Heart right ventricle (tissue), 16 donors: ENCODE results near the gene TPPP3. TPM values are rescaled to one million over a fixed set of nuclear protein-coding genes. Genes with fewer than 3 reads are reported as not detected.

Experiments used
- ATAC-seq, 8 donors: fragments of 200-7000 bp; cut with Tn5 transposase; one replicate each; pipeline ENCODE4 v1.9.1; 2020; ENCODE audit warnings: mild to moderate bottlenecking in 8 of 8, moderate library complexity in 8 of 8, moderate number of reproducible peaks in 1 of 8
- DNase-seq, 2 donors: peaks; one replicate each; pipeline ENCODE4 v3.0.0-alpha.2; 2020
- H3K27ac ChIP-seq, 10 donors: fragments of 200-600 bp; sonication (generic) in 2 of 10; one replicate each; pipeline versions ENCODE4 v1.5.0 to v1.8.0; 2020 to 2022; ENCODE audit warnings: mild to moderate bottlenecking in 3 of 10
- H3K27me3 ChIP-seq, 7 donors: fragments of 200-600 bp; one replicate each; pipeline ENCODE4 v1.8.0; 2021 to 2022; ENCODE audit warnings: mild to moderate bottlenecking in 2 of 7
- H3K36me3 ChIP-seq, 9 donors: fragments of 200-600 bp; sonication (generic) in 1 of 9; one replicate each; pipeline versions ENCODE4 v1.5.0 to v1.8.0; 2020 to 2022; ENCODE audit warnings: mild to moderate bottlenecking in 2 of 9
- H3K4me1 ChIP-seq, 9 donors: fragments of 200-600 bp; sonication (generic) in 1 of 9; one replicate each; pipeline versions ENCODE4 v1.5.0 to v1.8.0; 2020 to 2022; ENCODE audit warnings: mild to moderate bottlenecking in 4 of 9
- H3K4me3 ChIP-seq, 10 donors: fragments of 200-600 bp; sonication (generic) in 2 of 10; one replicate each; pipeline versions ENCODE4 v1.5.0 to v1.8.0; 2020 to 2022; ENCODE audit warnings: mild to moderate bottlenecking in 7 of 10, moderate library complexity in 2 of 10
- H3K9me3 ChIP-seq, 11 donors: fragments of 200-600 bp in 10 of 11; sonication (generic) in 2 of 11; one replicate each; pipeline versions ENCODE4 v1.5.0 to v1.8.0; 2013 to 2022; ENCODE audit warnings: mild to moderate bottlenecking in 2 of 11, control low read depth in 1 of 11, moderate library complexity in 1 of 11
- WGBS, 2 donors: extraction: QIAGEN DNeasy Blood & Tissue Kit; methylation state at CpG; one replicate each; pipeline ENCODE4 v1.1.7; 2013; ENCODE audit warnings: inconsistent platforms in 1 of 2; 5-methylcytosine and 5-hydroxymethylcytosine counted together
- intact Hi-C, 10 donors: fragments of 100-400 bp; cut with DNase I; formaldehyde crosslinking; loops; one replicate each; pipeline versions ENCODE4 v1.11.1 to v1.14.2; 2022
- polyA plus RNA-seq, 2 donors: library from polyadenylated mRNA; stranded (reverse); fragments of 200-250 nt; gene quantifications; one replicate each; pipeline ENCODE4 v1.2.3, GENCODE V29; 2013
- total RNA-seq, 10 donors: library from RNA; stranded (reverse); fragmentation: NEBNext Ultra II Directional in 3 of 10; extraction: Animal tissue kit (Norgen Biotek cat#: 25700) in 3 of 10; gene quantifications; one replicate each; pipeline versions ENCODE4 v1.2.1 to v1.2.4, GENCODE V29; 2021 to 2023
- TF ChIP-seq, protein P1 (sequence below), 9 donors: fragments of 200-600 bp; sonication (generic) in 2 of 9; IDR thresholded peaks; one replicate each; pipeline versions ENCODE4 v1.5.0 to v1.8.0; 2021 to 2022; ENCODE audit warnings: antibody characterized with exemption in 9 of 9, mild to moderate bottlenecking in 5 of 9, moderate library complexity in 1 of 9
- donor health status: Arrhythmogenic right ventricular cardiomyopathy.
- donor health status: ischemic (EF 13 %, LVEDD 7.1; RV severe dilation, severe dysfunction).
- donor health status: healthy with polysubstance abuse.
- donor health status: DM: no; HTN: yes; CAD: no.
- donor health status: DM: no; HTN: no; CAD: no.
- donor health status: ischemic (EF 25% LVEDD 6.9; RV normal size, moderate dysfunction).
- donor health status: ischemic (EF 25% LVEDD 5.7; RV mildly dilated, moderate dysfunction).
- donor health status: healthy.
- donor health status: DM: yes; HTN: yes; CAD: no.
- donor health status: Ischemic cardiomyopathy.
- donor health status: ischemic (EF 35%, LVEDD 5.7; RV mildly dilated, moderate dysfunction).
- donor health status: nonischemic (EF 11% LVEDD 7.7; RV severe dilation, severe dysfunction).
- donor health status: DM: yes; HTN: yes; CAD: no.
- donor health status: PGD.
- donor health status: ischemic (EF 29% LVEDD 5.4; RV normal size, mild dysfunction).
- donor health status: nonischemic (EF 23%, LVEDD 6.1; RV moderate dilation, normal function).

The TPPP3 gene
- total and polyA plus RNA-seq, 12 donors: 6.4 to 26.1 (median 9.4) TPM

DNA sequence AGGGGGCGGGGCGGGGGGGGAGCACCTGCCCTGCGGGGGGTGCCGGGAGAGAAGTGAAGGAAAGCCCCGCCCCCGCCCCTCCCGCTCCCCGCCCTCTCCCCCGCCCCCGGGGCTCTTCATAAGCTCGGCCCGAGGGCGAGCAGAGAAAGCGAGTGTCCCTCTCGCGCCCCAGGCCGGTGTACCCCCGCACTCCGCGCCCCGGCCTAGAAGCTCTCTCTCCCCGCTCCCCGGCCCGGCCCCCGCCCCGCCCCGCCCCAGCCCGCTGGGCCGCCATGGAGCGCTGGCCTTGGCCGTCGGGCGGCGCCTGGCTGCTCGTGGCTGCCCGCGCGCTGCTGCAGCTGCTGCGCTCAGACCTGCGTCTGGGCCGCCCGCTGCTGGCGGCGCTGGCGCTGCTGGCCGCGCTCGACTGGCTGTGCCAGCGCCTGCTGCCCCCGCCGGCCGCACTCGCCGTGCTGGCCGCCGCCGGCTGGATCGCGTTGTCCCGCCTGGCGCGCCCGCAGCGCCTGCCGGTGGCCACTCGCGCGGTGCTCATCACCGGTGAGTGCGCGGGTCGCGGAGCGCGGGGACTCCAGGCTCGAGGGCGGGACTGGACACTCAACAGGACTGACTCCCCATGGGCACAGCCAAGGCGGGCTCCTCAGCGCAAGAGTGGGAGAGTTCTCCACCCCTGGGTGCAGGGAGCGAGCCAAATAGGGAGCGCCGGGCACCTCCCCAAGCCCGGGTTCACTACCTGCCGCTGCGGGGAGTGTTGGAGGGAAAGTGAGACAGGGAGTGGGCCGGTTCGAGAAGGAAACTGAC is 37.9 kb upstream of the TPPP3 start, which contains the start of gene HSD11B2:
TSS of gene HSD11B2 (plus strand) at position 145 of the 798 bp plus-strand sequence. CDS start at position 273, 128 bp downstream.
- H3K36me3 ChIP-seq: peaks cover 0 to 4% (median 0%) of the 10 kb centered on the region in 9 donors
- no peaks in the 10 kb centered on the region for H3K9me3 ChIP-seq
- intact Hi-C loops: loop anchor here in 1 of 10 donors (5.0 kb wide), 1 partner anchor 36 kb away; no protein-coding TSS in a partner anchor
- H3K4me1 ChIP-seq: peaks cover 8 to 42% (median 26%) of the 10 kb centered on the region in 9 donors
- peak within 1 kb of the TSS; percentile 18 to 62 (median 50) for H3K4me3 ChIP-seq
- DNase-seq: peak in 1 of 2 donors; percentile 52
- TF ChIP-seq, protein P1, sequence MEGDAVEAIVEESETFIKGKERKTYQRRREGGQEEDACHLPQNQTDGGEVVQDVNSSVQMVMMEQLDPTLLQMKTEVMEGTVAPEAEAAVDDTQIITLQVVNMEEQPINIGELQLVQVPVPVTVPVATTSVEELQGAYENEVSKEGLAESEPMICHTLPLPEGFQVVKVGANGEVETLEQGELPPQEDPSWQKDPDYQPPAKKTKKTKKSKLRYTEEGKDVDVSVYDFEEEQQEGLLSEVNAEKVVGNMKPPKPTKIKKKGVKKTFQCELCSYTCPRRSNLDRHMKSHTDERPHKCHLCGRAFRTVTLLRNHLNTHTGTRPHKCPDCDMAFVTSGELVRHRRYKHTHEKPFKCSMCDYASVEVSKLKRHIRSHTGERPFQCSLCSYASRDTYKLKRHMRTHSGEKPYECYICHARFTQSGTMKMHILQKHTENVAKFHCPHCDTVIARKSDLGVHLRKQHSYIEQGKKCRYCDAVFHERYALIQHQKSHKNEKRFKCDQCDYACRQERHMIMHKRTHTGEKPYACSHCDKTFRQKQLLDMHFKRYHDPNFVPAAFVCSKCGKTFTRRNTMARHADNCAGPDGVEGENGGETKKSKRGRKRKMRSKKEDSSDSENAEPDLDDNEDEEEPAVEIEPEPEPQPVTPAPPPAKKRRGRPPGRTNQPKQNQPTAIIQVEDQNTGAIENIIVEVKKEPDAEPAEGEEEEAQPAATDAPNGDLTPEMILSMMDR (IDR thresholded peaks at IDR 0.05): peak in 1 of 9 donors; percentile 12
- ATAC-seq: peak; percentile 33 to 66 (median 54)
- H3K27me3 ChIP-seq: peaks cover 0 to 61% (median 20%) of the 10 kb centered on the region in 7 donors
- 1 to 2% methylated on average over 51 to 87 of the region's 87 CpGs for WGBS, 2 donors
- peak within 1 kb of the TSS in 5 of 10 donors; percentile 29 to 71 (median 45) for H3K27ac ChIP-seq

DNA sequence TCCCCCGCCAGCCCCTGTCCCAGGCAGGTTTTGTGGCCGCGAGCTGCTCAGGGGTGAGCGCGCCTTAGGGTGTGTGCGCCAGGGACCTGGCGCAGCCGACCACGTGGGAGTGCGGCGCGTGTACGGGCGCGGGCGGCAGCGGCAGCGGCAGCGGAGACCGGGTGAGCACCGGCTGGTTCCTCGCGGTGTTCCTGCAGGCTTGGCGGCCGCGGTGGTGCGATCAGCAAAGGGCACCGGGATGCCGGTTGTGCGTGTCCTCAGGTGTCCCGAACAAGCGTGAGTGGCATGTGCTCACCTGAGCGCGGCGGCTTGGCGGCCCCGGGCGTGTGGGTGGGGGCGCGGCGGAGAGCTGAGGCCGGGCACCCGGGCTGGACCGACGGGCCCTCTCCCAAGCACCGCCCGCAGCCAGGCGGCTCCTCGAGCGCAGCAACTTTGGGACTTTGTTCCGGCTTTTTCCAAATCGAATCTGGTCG is 37.2 kb upstream of the TPPP3 start:
- DNase-seq (no peak), ATAC-seq (peak in 3 of 8 donors; percentile 4 to 31 (median 25))
- TF ChIP-seq, protein P1 (IDR thresholded peaks at IDR 0.05): no peak
- Histone ChIP-seq H3K27ac (peak overlapping the region in 3 of 10 donors; percentile 2 to 71 (median 46)), H3K4me3 (peak overlapping the region; percentile 18 to 62 (median 50)), H3K27me3 (peaks cover 0 to 68% (median 20%) of the 10 kb centered on the region in 7 donors), H3K9me3 (no peaks in the 10 kb centered on the region), H3K4me1 (peaks cover 8 to 42% (median 26%) of the 10 kb centered on the region in 9 donors), H3K36me3 (no peaks in the 10 kb centered on the region)
- WGBS, 2 donors: 2% methylated on average over 53 of the region's 53 CpGs
- intact Hi-C loops: loop anchor here in 1 of 10 donors (5.0 kb wide), 1 partner anchor 37 kb away; no protein-coding TSS in a partner anchor

DNA sequence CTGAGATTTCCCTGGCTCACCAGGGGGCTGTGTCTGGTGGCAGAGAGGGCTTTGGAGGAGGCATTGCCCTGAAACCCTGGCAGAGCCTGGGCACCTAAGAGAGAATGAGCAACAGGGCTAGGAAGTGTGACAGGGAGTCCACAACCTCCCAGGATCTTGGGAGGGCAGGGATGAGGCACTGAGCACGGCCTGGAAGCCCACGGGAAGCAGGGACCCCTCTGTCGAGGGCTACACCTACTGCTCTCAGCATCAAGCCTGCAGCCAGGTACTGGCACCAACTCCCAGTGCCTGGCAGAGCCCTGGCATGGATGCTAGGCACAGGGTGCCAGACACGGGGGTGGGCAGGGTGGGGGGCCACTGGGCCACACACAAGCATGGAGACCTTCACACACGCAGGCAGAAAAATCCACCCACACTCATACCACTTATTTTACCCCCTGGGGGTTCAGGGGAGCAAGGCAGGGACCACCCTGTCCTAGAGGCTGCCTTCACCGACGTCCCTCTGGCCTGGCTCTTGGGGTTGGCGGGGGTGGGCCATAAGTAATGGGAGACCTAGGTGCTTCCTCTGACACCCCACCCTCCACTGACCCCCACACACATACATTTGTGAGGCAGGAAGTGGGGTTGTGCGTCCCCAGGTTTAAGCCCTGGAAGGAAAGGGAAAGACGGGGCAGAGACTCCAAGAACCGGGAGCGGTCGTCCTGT is 36.7 kb upstream of the TPPP3 start:
- intact Hi-C loops: loop anchor here in 8 of 10 donors (1.0 to 5.0 kb wide), 4 partner anchors 32 to 37 kb away; no protein-coding TSS in a partner anchor
- no peak for DNase-seq
- 53 to 62% methylated on average over 13 of the region's 13 CpGs for WGBS, 2 donors
- H3K9me3 ChIP-seq: no peaks in the 10 kb centered on the region
- ATAC-seq: no peak
- peak overlapping the region in 9 of 10 donors; percentile 34 to 62 (median 51) for H3K4me3 ChIP-seq
- TF ChIP-seq, protein P1 (IDR thresholded peaks at IDR 0.05): no peak
- H3K4me1 ChIP-seq: peaks cover 8 to 42% (median 26%) of the 10 kb centered on the region in 9 donors
- peaks cover 0 to 72% (median 26%) of the 10 kb centered on the region in 7 donors for H3K27me3 ChIP-seq
- H3K36me3 ChIP-seq: no peaks in the 10 kb centered on the region
- H3K27ac ChIP-seq: peak overlapping the region in 1 of 10 donors; percentile 2
